ENCODE results near the gene TNNT3. TPM values are rescaled to one million over a fixed set of nuclear protein-coding genes. Genes with fewer than 3 reads are reported as not detected.

TNNT3 gene
- total RNA-seq, 2 experiments from 2014 or later = 4.7 to 6.2 TPM

DNA sequence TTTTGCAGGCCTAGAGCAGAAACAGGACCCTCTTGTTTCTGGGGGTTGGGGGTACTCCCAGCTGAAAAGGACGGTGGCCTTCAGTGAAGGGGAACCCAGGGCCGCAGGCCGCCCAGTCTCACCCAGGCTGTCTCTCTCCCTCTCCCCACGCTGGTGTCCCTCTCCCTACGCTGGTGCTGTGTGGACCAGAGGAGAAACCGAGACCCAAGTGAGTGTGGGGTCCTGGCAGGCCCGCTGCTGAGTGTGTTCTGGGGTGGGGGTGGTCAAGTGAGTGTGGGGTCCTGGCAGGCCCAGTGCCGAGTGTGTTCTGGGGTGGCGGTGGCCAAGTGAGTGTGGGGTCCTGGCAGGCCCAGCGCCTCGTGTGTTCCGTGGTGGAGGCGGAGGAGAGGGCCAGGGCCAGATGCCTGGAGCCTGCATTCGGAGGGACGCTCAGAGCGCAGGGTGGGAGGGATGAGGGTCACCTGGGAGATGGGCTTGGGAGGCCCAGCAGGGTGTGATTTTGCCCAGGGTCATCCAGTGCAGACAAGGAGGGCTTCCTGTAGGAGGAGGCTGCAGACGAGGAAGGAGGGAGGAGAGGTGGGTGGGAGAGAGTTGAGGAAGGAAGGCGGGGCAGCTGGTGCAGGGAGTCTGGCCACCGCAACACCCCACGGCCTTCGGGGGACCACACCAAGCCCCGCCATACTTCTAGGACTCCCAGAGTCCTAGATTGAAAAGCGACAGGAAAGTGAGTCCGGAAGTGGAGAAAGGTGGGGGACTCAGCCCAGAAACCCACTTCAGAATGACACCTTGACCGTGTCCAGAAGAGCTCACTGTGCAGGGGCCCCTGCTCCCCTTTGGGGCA lies 10.3 kb downstream of the TNNT3 start:
- CTCF ChIA-PET (ENCODE audit: unreplicated experiment) = no interaction called here
- no peaks in the 10 kb centered on the region for H3K79me2 ChIP-seq (ENCODE audit: insufficient read depth, low read depth, low read length)
- intact Hi-C loops (cut with micrococcal nuclease; ENCODE audit: unreplicated experiment) = loop anchor here (10.0 kb wide), 1 partner anchor 235 kb away; the partner anchor contains the start of gene KRTAP5-6
- no peak overlapping the region for H3K27ac ChIP-seq (ENCODE audit: low read depth, low read length, poor library complexity, severe bottlenecking)
- no peak overlapping the region for H3K4me2 ChIP-seq (ENCODE audit: low read length)
- H3K9me3 ChIP-seq (ENCODE audit: low read length) = no peaks in the 10 kb centered on the region
- H4K20me1 ChIP-seq (ENCODE audit: insufficient read depth, low read length) = no peaks in the 10 kb centered on the region
- BruUV-seq (replicated peaks) = no TSS peak
- POLR2A ChIA-PET = no interaction called here
- no peak overlapping the region for H2AFZ ChIP-seq (ENCODE audit: low read length)
- TF ChIP-seq, protein P1, sequence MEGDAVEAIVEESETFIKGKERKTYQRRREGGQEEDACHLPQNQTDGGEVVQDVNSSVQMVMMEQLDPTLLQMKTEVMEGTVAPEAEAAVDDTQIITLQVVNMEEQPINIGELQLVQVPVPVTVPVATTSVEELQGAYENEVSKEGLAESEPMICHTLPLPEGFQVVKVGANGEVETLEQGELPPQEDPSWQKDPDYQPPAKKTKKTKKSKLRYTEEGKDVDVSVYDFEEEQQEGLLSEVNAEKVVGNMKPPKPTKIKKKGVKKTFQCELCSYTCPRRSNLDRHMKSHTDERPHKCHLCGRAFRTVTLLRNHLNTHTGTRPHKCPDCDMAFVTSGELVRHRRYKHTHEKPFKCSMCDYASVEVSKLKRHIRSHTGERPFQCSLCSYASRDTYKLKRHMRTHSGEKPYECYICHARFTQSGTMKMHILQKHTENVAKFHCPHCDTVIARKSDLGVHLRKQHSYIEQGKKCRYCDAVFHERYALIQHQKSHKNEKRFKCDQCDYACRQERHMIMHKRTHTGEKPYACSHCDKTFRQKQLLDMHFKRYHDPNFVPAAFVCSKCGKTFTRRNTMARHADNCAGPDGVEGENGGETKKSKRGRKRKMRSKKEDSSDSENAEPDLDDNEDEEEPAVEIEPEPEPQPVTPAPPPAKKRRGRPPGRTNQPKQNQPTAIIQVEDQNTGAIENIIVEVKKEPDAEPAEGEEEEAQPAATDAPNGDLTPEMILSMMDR (conservative IDR thresholded peaks at IDR 0.05; ENCODE audit: low read length) = no peak
- no peak for TF ChIP-seq EZH2phosphoT487 (IDR thresholded peaks at IDR 0.05; ENCODE audit: borderline replicate concordance, low read depth, low read length)
- H3K9me2 ChIP-seq (ENCODE audit: insufficient read depth, low read length) = no peaks in the 10 kb centered on the region
- no peaks in the 10 kb centered on the region for H3K36me3 ChIP-seq (ENCODE audit: insufficient read depth, low read length)
- H3K4me1 ChIP-seq (ENCODE audit: insufficient read depth, low read length, poor library complexity, severe bottlenecking) = no peaks in the 10 kb centered on the region
- H3K4me3 ChIP-seq (ENCODE audit: low read depth, low read length, poor library complexity, severe bottlenecking) = no peak overlapping the region
- no peak for DNase-seq (ENCODE audit: low spot score)

DNA sequence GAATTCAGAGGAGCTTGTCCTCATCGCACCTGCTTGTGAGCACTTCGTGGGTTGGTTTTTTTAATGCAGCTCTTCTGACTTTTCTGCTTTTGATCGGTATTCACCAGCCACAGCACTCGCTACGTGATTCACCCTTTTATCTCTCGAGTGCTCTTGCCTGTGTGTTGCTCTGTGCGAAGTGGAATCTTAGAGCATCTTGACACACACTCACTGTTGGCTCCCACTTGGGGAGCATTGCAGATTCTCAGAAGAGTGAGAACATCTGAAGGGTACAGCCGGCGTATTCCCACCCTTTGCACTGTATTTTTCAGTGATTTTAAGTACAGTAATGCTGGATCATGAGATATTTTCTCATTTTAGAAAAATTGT lies 10.9 kb downstream of the TNNT3 start:
- POLR2A ChIA-PET = no interaction called here

More for the DNA sequence above, 10.9 kb downstream of the TNNT3 start:
- CTCF ChIA-PET (ENCODE audit: unreplicated experiment) = no interaction called here
- BruUV-seq (replicated peaks) = no TSS peak
- no peak for DNase-seq (ENCODE audit: low spot score)
- no peak overlapping the region for H3K4me3 ChIP-seq (ENCODE audit: low read depth, low read length, poor library complexity, severe bottlenecking)
- H3K27ac ChIP-seq (ENCODE audit: low read depth, low read length, poor library complexity, severe bottlenecking) = no peak overlapping the region
- H3K9me3 ChIP-seq (ENCODE audit: low read length) = no peaks in the 10 kb centered on the region
- no peak for TF ChIP-seq EZH2phosphoT487 (IDR thresholded peaks at IDR 0.05; ENCODE audit: borderline replicate concordance, low read depth, low read length)
- TF ChIP-seq, protein P1 (conservative IDR thresholded peaks at IDR 0.05; ENCODE audit: low read length) = no peak
- no peaks in the 10 kb centered on the region for H4K20me1 ChIP-seq (ENCODE audit: insufficient read depth, low read length)
- no peaks in the 10 kb centered on the region for H3K9me2 ChIP-seq (ENCODE audit: insufficient read depth, low read length)
- intact Hi-C loops (cut with micrococcal nuclease; ENCODE audit: unreplicated experiment) = no loop called here
- no peaks in the 10 kb centered on the region for H3K4me1 ChIP-seq (ENCODE audit: insufficient read depth, low read length, poor library complexity, severe bottlenecking)
- no peaks in the 10 kb centered on the region for H3K36me3 ChIP-seq (ENCODE audit: insufficient read depth, low read length)
- H2AFZ ChIP-seq (ENCODE audit: low read length) = no peak overlapping the region
- no peak overlapping the region for H3K4me2 ChIP-seq (ENCODE audit: low read length)
- no peaks in the 10 kb centered on the region for H3K79me2 ChIP-seq (ENCODE audit: insufficient read depth, low read depth, low read length)
